ENCODE results near the gene MMP8. TPM values are rescaled to one million over a fixed set of nuclear protein-coding genes. Genes with fewer than 3 reads are reported as not detected.

The MMP8 gene
- total RNA-seq, 1 experiment from 2014 or later: not detected

GRCh38 chr11:102719620-102720277 lies 5.0 kb downstream of the MMP8 start:
- Histone ChIP-seq H3K56ac (ENCODE audit: insufficient read length, low read depth, low read length) (no peak overlapping the region), H3K4me1 (ENCODE audit: insufficient read depth, low read length) (no peaks in the 10 kb centered on the region), H3K23ac (ENCODE audit: insufficient read length, low read depth, low read length) (no peak overlapping the region), H3K9ac (ENCODE audit: extremely low read depth, insufficient read length, low read length) (no peak overlapping the region), H2BK15ac (ENCODE audit: low read depth, low read length) (no peak overlapping the region), H3K4ac (ENCODE audit: low read depth, low read length) (no peak overlapping the region), H2BK120ac (ENCODE audit: low read depth, low read length, poor library complexity, severe bottlenecking) (no peak overlapping the region), H3K14ac (ENCODE audit: insufficient read depth, low read length) (no peak overlapping the region), H2AFZ (ENCODE audit: low read length) (no peak overlapping the region), H3K79me2 (ENCODE audit: insufficient read depth, low read length) (no peaks in the 10 kb centered on the region), H3K27me3 (ENCODE audit: insufficient read depth, low read length) (no peaks in the 10 kb centered on the region), H3K23me2 (ENCODE audit: insufficient read length, low read depth, low read length, poor library complexity, severe bottlenecking) (no peaks in the 10 kb centered on the region), H4K20me1 (ENCODE audit: control insufficient read depth, insufficient read depth, insufficient read length) (no peaks in the 10 kb centered on the region), H3K79me1 (ENCODE audit: insufficient read depth, low read depth, low read length, poor library complexity, severe bottlenecking) (no peaks in the 10 kb centered on the region), H2BK20ac (ENCODE audit: low read depth, low read length, poor library complexity, severe bottlenecking) (no peak overlapping the region), H3K18ac (ENCODE audit: insufficient read length, low read depth, low read length) (no peak overlapping the region), H3K9me3 (ENCODE audit: control insufficient read depth, low read depth, low read length) (no peaks in the 10 kb centered on the region), H4K91ac (ENCODE audit: insufficient read length, low read depth, low read length) (no peak overlapping the region), H3K4me2 (ENCODE audit: insufficient read depth, insufficient read length, low read length) (no peak overlapping the region), H2BK5ac (ENCODE audit: insufficient read length, low read length) (no peak overlapping the region), H3T11ph (ENCODE audit: low read length) (no peak overlapping the region), H3K27ac (ENCODE audit: insufficient read length, low read depth, low read length) (no peak overlapping the region), H2BK12ac (ENCODE audit: insufficient read length, low read depth, low read length) (no peak overlapping the region), H4K8ac (replicated peaks; ENCODE audit: insufficient read length, low read depth, low read length) (no peak overlapping the region), H2AK5ac (ENCODE audit: insufficient read length, low read length) (no peak overlapping the region), H4K5ac (ENCODE audit: insufficient read length, low read depth, low read length) (no peak overlapping the region)
- Mint-ChIP-seq H3K4me1 (peaks cover 4% of the 10 kb centered on the region in 2 experiments; a peak in 3 of 4 replicates), H3K36me3 (ENCODE audit: insufficient read depth in 1 of 3, low read depth in 3 of 3) (no peaks in the 10 kb centered on the region; a peak in 1 of 7 replicates), H3K9me3 (0 out of 5 replicates have a peak, but pooled peaks cover 0 to 3% of the 10 kb centered on the region in 2 experiments), H3K27me3 (ENCODE audit: low read depth) (no peaks in the 10 kb centered on the region), H3K27ac (no peak overlapping the region), H3K4me3 (no peak overlapping the region)
- no CpG with 5 or more reads among the region's 4 CpGs for WGBS (ENCODE audit: extremely low coverage, insufficient read length, low lambda C conversion rate)
- TF ChIP-seq CTCF (conservative IDR thresholded peaks at IDR 0.05): no peak
- DNase-seq: no peak
